GM10266 (cell line): ENCODE results near the gene GNRH2.

ENCODE experiments used
- DNase-seq: peaks from one replicate; pipeline ENCODE4 v3.0.0; 2012; ENCODE audit errors: extremely low spot score
- CTCF ChIP-seq: IDR thresholded peaks from 2 replicates; pipeline ENCODE4 v1.5.1; 2012; ENCODE audit warnings: mild to moderate bottlenecking, low read depth; ENCODE audit not compliant: control insufficient read depth, insufficient read depth; ENCODE audit errors: missing control alignments

GNRH2 gene

GRCh38 chr20:3031524-3032147 is 11.8 kb upstream of the GNRH2 start:
- TF ChIP-seq CTCF = no peak
- DNase-seq = no peak

- no peak for DNase-seq
- no peak for TF ChIP-seq CTCF
Measured at GRCh38 chr20:3032624-3033023, 10.8 kb upstream of the GNRH2 start.

GRCh38 chr20:3037654-3038053 is 5.8 kb upstream of the GNRH2 start:
- DNase-seq = no peak
- no peak for TF ChIP-seq CTCF

GRCh38 chr20:3038454-3038853 is 5.0 kb upstream of the GNRH2 start:
- TF ChIP-seq CTCF = no peak
- DNase-seq = no peak

- TF ChIP-seq CTCF = no peak
Measured at GRCh38 chr20:3039426-3039825, 4.0 kb upstream of the GNRH2 start.

GRCh38 chr20:3040086-3040485 is 3.3 kb upstream of the GNRH2 start:
- no peak for TF ChIP-seq CTCF
- DNase-seq = no peak

More at GRCh38 chr20:3039426-3039825, 4.0 kb upstream of the GNRH2 start:
- no peak for DNase-seq

GRCh38 chr20:3041854-3042409 is 1.5 kb upstream of the GNRH2 start:
- no peak for TF ChIP-seq CTCF
- DNase-seq = no peak
